WTC11 (cell line): ENCODE data around the gene HS1BP3. TPM values are rescaled to one million over a fixed set of nuclear protein-coding genes. Genes with fewer than 3 reads are reported as not detected.

Experiments
- ATAC-seq: fragments of 200-7000 bp; cut with Tn5 transposase; 2 replicates; pipeline ENCODE4 v1.10.0; 2021; ENCODE audit warnings: mild to moderate bottlenecking, moderate library complexity
- CTCF ChIA-PET: fragments of 300-600 bp; sonication (Branson Sonifier 250); formaldehyde crosslinking; loops from one replicate; lab custom pipeline; 2021; ENCODE audit warnings: antibody characterized with exemption; lab: Charles Lee
- POLR2A ChIA-PET: fragments of 350-600 bp; sonication (Branson Sonifier 250); formaldehyde crosslinking; loops from one replicate; lab custom pipeline; 2021; ENCODE audit warnings: antibody characterized with exemption; lab: Charles Lee
- DNase-seq: peaks from one replicate; pipeline ENCODE4 v3.0.0; 2021; ENCODE audit warnings: low spot score
- H3K27ac Mint-ChIP-seq: 2 replicates; pipeline ENCODE4 v1.8.0; 2021; ENCODE audit warnings: mixed read lengths
- H3K27me3 Mint-ChIP-seq: 2 replicates; pipeline ENCODE4 v1.8.0; 2021; ENCODE audit warnings: low read depth, mild to moderate bottlenecking, moderate library complexity, mixed read lengths
- H3K36me3 Mint-ChIP-seq: 2 replicates; pipeline ENCODE4 v1.8.0; 2021; ENCODE audit warnings: mixed read lengths
- H3K4me1 Mint-ChIP-seq: 2 replicates; pipeline ENCODE4 v1.8.0; 2022; ENCODE audit warnings: mixed read lengths
- H3K4me3 Mint-ChIP-seq: 2 replicates; pipeline ENCODE4 v1.8.0; 2021; ENCODE audit warnings: mild to moderate bottlenecking, moderate library complexity, mixed read lengths
- H3K9me3 Mint-ChIP-seq: 2 replicates; pipeline ENCODE4 v1.8.0; 2021; ENCODE audit warnings: mixed read lengths
- ATF1 ChIP-seq: sonication (generic); formaldehyde crosslinking; IDR thresholded peaks from 2 replicates; pipeline ENCODE4 v1.8.1; 2023; ENCODE audit warnings: mild to moderate bottlenecking, moderate library complexity, missing genetic modification reagents
- E2F5 ChIP-seq: sonication (generic); formaldehyde crosslinking; IDR thresholded peaks from 2 replicates; pipeline ENCODE4 v1.8.1; 2022; ENCODE audit warnings: mild to moderate bottlenecking, moderate library complexity, missing genetic modification reagents
- ETV6 ChIP-seq: sonication (generic); formaldehyde crosslinking; IDR thresholded peaks from 2 replicates; pipeline ENCODE4 v1.8.1; 2022; ENCODE audit warnings: mild to moderate bottlenecking, missing genetic modification reagents
- GTF2I ChIP-seq: fragments of 250-450 bp; sonication (Bioruptor Pico); conservative IDR thresholded peaks from 2 replicates; pipeline ENCODE4 v1.4.0; 2021; ENCODE audit warnings: mild to moderate bottlenecking
- HMGA2 ChIP-seq: fragments of 250-450 bp; sonication (Bioruptor Pico); IDR thresholded peaks from 2 replicates; pipeline ENCODE4 v1.4.0; 2021; ENCODE audit warnings: mild to moderate bottlenecking, moderate library complexity
- HMGXB4 ChIP-seq: sonication (generic); formaldehyde crosslinking; IDR thresholded peaks from 2 replicates; pipeline ENCODE4 v1.8.1; 2023; ENCODE audit warnings: mild to moderate bottlenecking, moderate library complexity, missing genetic modification reagents
- IRF2 ChIP-seq: sonication (generic); formaldehyde crosslinking; IDR thresholded peaks from 2 replicates; pipeline ENCODE4 v1.8.0; 2022; ENCODE audit warnings: low read depth, missing genetic modification reagents, borderline replicate concordance
- KAT7 ChIP-seq: sonication (generic); formaldehyde crosslinking; IDR thresholded peaks from 2 replicates; pipeline ENCODE4 v1.8.1; 2023; ENCODE audit warnings: missing genetic modification reagents, mild to moderate bottlenecking, borderline replicate concordance
- NFATC4 ChIP-seq: fragments of 250-450 bp; sonication (Bioruptor Pico); IDR thresholded peaks from 2 replicates; pipeline ENCODE4 v1.9.0; 2021; ENCODE audit warnings: mild to moderate bottlenecking
- NFYB ChIP-seq: sonication (generic); formaldehyde crosslinking; conservative IDR thresholded peaks from 2 replicates; pipeline ENCODE4 v1.8.0; 2022; ENCODE audit warnings: low read depth, missing genetic modification reagents
- NR1H2 ChIP-seq: sonication (generic); formaldehyde crosslinking; IDR thresholded peaks from 2 replicates; pipeline ENCODE4 v1.9.0; 2021; ENCODE audit warnings: mild to moderate bottlenecking, moderate library complexity, missing genetic modification reagents
- RORB ChIP-seq: fragments of 250-450 bp; sonication (Bioruptor Pico); IDR thresholded peaks from 2 replicates; pipeline ENCODE4 v1.9.0; 2021; ENCODE audit warnings: mild to moderate bottlenecking
- SOX15 ChIP-seq: fragments of 250-450 bp; sonication (Bioruptor Pico); IDR thresholded peaks from 2 replicates; pipeline ENCODE4 v1.9.0; 2021; ENCODE audit warnings: mild to moderate bottlenecking
- TP53 ChIP-seq: sonication (generic); formaldehyde crosslinking; IDR thresholded peaks from 2 replicates; pipeline ENCODE4 v1.8.1; 2023; ENCODE audit warnings: mild to moderate bottlenecking, missing genetic modification reagents
- ZNF138 ChIP-seq: sonication (generic); formaldehyde crosslinking; conservative IDR thresholded peaks from 2 replicates; pipeline ENCODE4 v1.8.1; 2022; ENCODE audit warnings: mild to moderate bottlenecking, moderate library complexity, missing genetic modification reagents
- total RNA-seq: library from RNA; stranded (reverse); gene quantifications from 3 replicates; pipeline ENCODE4 v1.2.3, GENCODE V29; 2021
- TF ChIP-seq, protein P1 (sequence below): sonication (generic); formaldehyde crosslinking; IDR thresholded peaks from 2 replicates; pipeline ENCODE4 v1.8.1; 2023; ENCODE audit warnings: mild to moderate bottlenecking, missing genetic modification reagents
- TF ChIP-seq, protein P2 (sequence below): sonication (generic); formaldehyde crosslinking; IDR thresholded peaks from 2 replicates; pipeline ENCODE4 v1.8.0; 2022; ENCODE audit warnings: mild to moderate bottlenecking, missing genetic modification reagents

The HS1BP3 gene
- total RNA-seq, 1 experiment from 2014 or later = 17.9 TPM

GRCh38 chr2:20608666-20609348 is 42.1 kb downstream of the HS1BP3 start:
- DNase-seq = no peak
- no peak for TF ChIP-seq ATF1
- no peak for TF ChIP-seq KAT7 (CRISPR knock-in tag)
- TF ChIP-seq RORB (CRISPR knock-in tag) = no peak
- no peak for TF ChIP-seq HMGA2 (CRISPR knock-in tag)
- TF ChIP-seq, protein P1, sequence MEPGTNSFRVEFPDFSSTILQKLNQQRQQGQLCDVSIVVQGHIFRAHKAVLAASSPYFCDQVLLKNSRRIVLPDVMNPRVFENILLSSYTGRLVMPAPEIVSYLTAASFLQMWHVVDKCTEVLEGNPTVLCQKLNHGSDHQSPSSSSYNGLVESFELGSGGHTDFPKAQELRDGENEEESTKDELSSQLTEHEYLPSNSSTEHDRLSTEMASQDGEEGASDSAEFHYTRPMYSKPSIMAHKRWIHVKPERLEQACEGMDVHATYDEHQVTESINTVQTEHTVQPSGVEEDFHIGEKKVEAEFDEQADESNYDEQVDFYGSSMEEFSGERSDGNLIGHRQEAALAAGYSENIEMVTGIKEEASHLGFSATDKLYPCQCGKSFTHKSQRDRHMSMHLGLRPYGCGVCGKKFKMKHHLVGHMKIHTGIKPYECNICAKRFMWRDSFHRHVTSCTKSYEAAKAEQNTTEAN (CRISPR knock-in tag) = no peak
- TF ChIP-seq NR1H2 (CRISPR knock-in tag) = no peak
- CTCF ChIA-PET = interaction anchor here (0.9 to 1.7 kb wide), 5 partner anchors 22 to 198 kb away, joined by 3 to 7 read pairs (median 4); no protein-coding TSS in a partner anchor
- Mint-ChIP-seq H3K36me3 (no peaks in the 10 kb centered on the region; the same call in 1 of the 2 replicates), H3K9me3 (peaks cover 8% of the 10 kb centered on the region), H3K4me1 (peaks cover 12% of the 10 kb centered on the region), H3K27me3 (no peaks in the 10 kb centered on the region), H3K27ac (no peak overlapping the region), H3K4me3 (no peak overlapping the region)
- no peak for ATAC-seq
- POLR2A ChIA-PET = interaction anchor here (1.8 kb wide), 1 partner anchor 162 kb away, joined by 6 read pairs; the partner anchor contains the start of gene RHOB

GRCh38 chr2:20607446-20607845 is 43.5 kb downstream of the HS1BP3 start:
- TF ChIP-seq SOX15 (CRISPR knock-in tag) (no peak), E2F5 (no peak), GTF2I (CRISPR knock-in tag) (0 out of 2 replicates have a peak, but pooled peaks have one; percentile 42), IRF2 (CRISPR knock-in tag) (no peak), ETV6 (CRISPR knock-in tag) (no peak), ZNF138 (CRISPR knock-in tag) (no peak)
- POLR2A ChIA-PET = no interaction called here
- no peaks in the 10 kb centered on the region; the same call in 1 of the 2 replicates for H3K36me3 Mint-ChIP-seq
- no peak overlapping the region for H3K27ac Mint-ChIP-seq
- ATAC-seq (no peak), DNase-seq (no peak)
- H3K4me1 Mint-ChIP-seq = peaks cover 7% of the 10 kb centered on the region; the same call in 1 of the 2 replicates
- no peak overlapping the region for H3K4me3 Mint-ChIP-seq
- H3K27me3 Mint-ChIP-seq = no peaks in the 10 kb centered on the region
- CTCF ChIA-PET = interaction anchor here (1.3 to 1.4 kb wide), 2 partner anchors 10 to 35 kb away, joined by 3 read pairs; no protein-coding TSS in a partner anchor
- H3K9me3 Mint-ChIP-seq = peaks cover 8% of the 10 kb centered on the region

DNA sequence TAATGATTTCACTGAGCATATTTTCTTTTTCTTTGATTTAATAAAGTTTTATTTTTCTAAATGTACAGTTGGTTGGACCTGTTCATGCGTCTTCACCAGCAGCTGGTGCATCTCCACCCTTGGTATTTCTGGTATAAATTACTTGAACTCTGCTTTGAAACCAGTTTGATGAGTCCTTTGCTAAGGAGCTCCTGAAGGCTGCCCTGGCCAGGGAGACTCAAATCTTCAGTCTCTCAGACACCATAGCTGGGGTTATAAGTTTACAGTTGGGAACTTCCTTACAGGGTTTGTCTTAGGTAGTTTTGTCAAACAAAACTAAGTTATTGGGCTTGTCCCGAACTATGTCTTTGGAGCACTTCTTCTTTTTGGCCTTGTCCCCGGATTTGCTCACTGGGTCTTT is 44.7 kb downstream of the HS1BP3 start:
- Mint-ChIP-seq H3K9me3 (peaks cover 8% of the 10 kb centered on the region), H3K27ac (no peak overlapping the region), H3K4me1 (peaks cover 3% of the 10 kb centered on the region; the same call in 1 of the 2 replicates), H3K4me3 (no peak overlapping the region), H3K36me3 (no peaks in the 10 kb centered on the region; the same call in 1 of the 2 replicates), H3K27me3 (no peaks in the 10 kb centered on the region)
- DNase-seq (no peak), ATAC-seq (no peak)
- POLR2A ChIA-PET = no interaction called here
- CTCF ChIA-PET = interaction anchor here (1.3 kb wide), 1 partner anchor 36 kb away, joined by 3 read pairs; no protein-coding TSS in a partner anchor
- TF ChIP-seq TP53 (CRISPR knock-in tag) (no peak), NFATC4 (CRISPR knock-in tag) (no peak), ETV6 (CRISPR knock-in tag) (no peak), HMGXB4 (CRISPR knock-in tag) (no peak), HMGA2 (CRISPR knock-in tag) (no peak), GTF2I (CRISPR knock-in tag) (no peak), NFYB (CRISPR knock-in tag) (no peak)
- TF ChIP-seq, protein P2, sequence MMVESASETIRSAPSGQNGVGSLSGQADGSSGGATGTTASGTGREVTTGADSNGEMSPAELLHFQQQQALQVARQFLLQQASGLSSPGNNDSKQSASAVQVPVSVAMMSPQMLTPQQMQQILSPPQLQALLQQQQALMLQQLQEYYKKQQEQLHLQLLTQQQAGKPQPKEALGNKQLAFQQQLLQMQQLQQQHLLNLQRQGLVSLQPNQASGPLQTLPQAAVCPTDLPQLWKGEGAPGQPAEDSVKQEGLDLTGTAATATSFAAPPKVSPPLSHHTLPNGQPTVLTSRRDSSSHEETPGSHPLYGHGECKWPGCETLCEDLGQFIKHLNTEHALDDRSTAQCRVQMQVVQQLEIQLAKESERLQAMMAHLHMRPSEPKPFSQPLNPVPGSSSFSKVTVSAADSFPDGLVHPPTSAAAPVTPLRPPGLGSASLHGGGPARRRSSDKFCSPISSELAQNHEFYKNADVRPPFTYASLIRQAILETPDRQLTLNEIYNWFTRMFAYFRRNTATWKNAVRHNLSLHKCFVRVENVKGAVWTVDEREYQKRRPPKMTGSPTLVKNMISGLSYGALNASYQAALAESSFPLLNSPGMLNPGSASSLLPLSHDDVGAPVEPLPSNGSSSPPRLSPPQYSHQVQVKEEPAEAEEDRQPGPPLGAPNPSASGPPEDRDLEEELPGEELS (CRISPR knock-in tag) = no peak
